Chondrocyte (in vitro differentiated cells): ENCODE measurements around the gene DSCAM. TPM values are rescaled to one million over a fixed set of nuclear protein-coding genes. Genes with fewer than 3 reads are reported as not detected.

Source experiments
- DNase-seq: peaks from one replicate; pipeline ENCODE4 v3.0.0; 2021; ENCODE audit warnings: mixed read lengths, low spot score
- H3K27ac Mint-ChIP-seq: one replicate; pipeline ENCODE4 v1.8.0; 2021; ENCODE audit warnings: mild to moderate bottlenecking, moderate library complexity, mixed read lengths; ENCODE audit not compliant: unreplicated experiment
- H3K27me3 Mint-ChIP-seq: 2 replicates; pipeline ENCODE4 v1.8.0; 2021; ENCODE audit warnings: low read depth, mixed read lengths
- H3K36me3 Mint-ChIP-seq: 2 replicates; pipeline ENCODE4 v1.8.0; 2021; ENCODE audit warnings: low read depth, mixed read lengths
- H3K4me1 Mint-ChIP-seq: 2 replicates; pipeline ENCODE4 v1.8.0; 2021; ENCODE audit warnings: low read depth, mild to moderate bottlenecking, mixed read lengths
- H3K4me3 Mint-ChIP-seq: one replicate; pipeline ENCODE4 v1.8.0; 2021; ENCODE audit warnings: mild to moderate bottlenecking, moderate library complexity, mixed read lengths; ENCODE audit not compliant: unreplicated experiment
- H3K9me3 Mint-ChIP-seq: 2 replicates; pipeline ENCODE4 v1.8.0; 2021; ENCODE audit warnings: low read depth, mixed read lengths
- CTCF ChIP-seq: fragments of 200-600 bp; sonication (generic); IDR thresholded peaks from 2 replicates; pipeline ENCODE4 v1.5.0; 2021; ENCODE audit warnings: antibody characterized with exemption, mild to moderate bottlenecking, moderate library complexity
- total RNA-seq: library from RNA; stranded (reverse); gene quantifications from 3 replicates; pipeline ENCODE4 v1.2.1, GENCODE V29; 2021

DSCAM gene
- total RNA-seq, 1 donor from 2014 or later, result not detected

- H3K4me3 Mint-ChIP-seq, result no peak overlapping the region
- peaks cover 23% of the 10 kb centered on the region for H3K9me3 Mint-ChIP-seq
- no peaks in the 10 kb centered on the region for H3K4me1 Mint-ChIP-seq
- no peaks in the 10 kb centered on the region for H3K27me3 Mint-ChIP-seq
- DNase-seq, result no peak
- TF ChIP-seq CTCF, result no peak
- no peak overlapping the region for H3K27ac Mint-ChIP-seq
- no peaks in the 10 kb centered on the region for H3K36me3 Mint-ChIP-seq
These were observed 636.7 kb downstream of the DSCAM start for GRCh38 chr21:40210251-40210650.

- no peak for DNase-seq
- no peak for TF ChIP-seq CTCF
- no peak overlapping the region for H3K27ac Mint-ChIP-seq
- no peaks in the 10 kb centered on the region for H3K36me3 Mint-ChIP-seq
- no peaks in the 10 kb centered on the region for H3K4me1 Mint-ChIP-seq
- H3K27me3 Mint-ChIP-seq, result no peaks in the 10 kb centered on the region
- peaks cover 23% of the 10 kb centered on the region for H3K9me3 Mint-ChIP-seq
- H3K4me3 Mint-ChIP-seq, result no peak overlapping the region
These were observed 638.0 kb downstream of the DSCAM start for GRCh38 chr21:40208948-40209345.

GRCh38 chr21:40208206-40208947 is 638.6 kb downstream of the DSCAM start:
- Mint-ChIP-seq H3K36me3 (no peaks in the 10 kb centered on the region), H3K27me3 (no peaks in the 10 kb centered on the region)
- no peak for TF ChIP-seq CTCF

GRCh38 chr21:40200946-40201345 is 646.0 kb downstream of the DSCAM start:
- Mint-ChIP-seq H3K36me3 (no peaks in the 10 kb centered on the region), H3K4me1 (no peaks in the 10 kb centered on the region), H3K9me3 (peaks cover 12% of the 10 kb centered on the region), H3K27me3 (no peaks in the 10 kb centered on the region), H3K27ac (no peak overlapping the region), H3K4me3 (no peak overlapping the region)
- DNase-seq, result no peak
- no peak for TF ChIP-seq CTCF

More at GRCh38 chr21:40208206-40208947, 638.6 kb downstream of the DSCAM start:
- peaks cover 23% of the 10 kb centered on the region for H3K9me3 Mint-ChIP-seq
- no peak overlapping the region for H3K4me3 Mint-ChIP-seq
- no peak for DNase-seq
- no peak overlapping the region for H3K27ac Mint-ChIP-seq
- no peaks in the 10 kb centered on the region for H3K4me1 Mint-ChIP-seq

GRCh38 chr21:40200126-40200525 is 646.8 kb downstream of the DSCAM start:
- Mint-ChIP-seq H3K27ac (no peak overlapping the region), H3K4me1 (no peaks in the 10 kb centered on the region), H3K36me3 (no peaks in the 10 kb centered on the region)

More at GRCh38 chr21:40200126-40200525, 646.8 kb downstream of the DSCAM start:
- no peak for TF ChIP-seq CTCF
- DNase-seq, result no peak
- Mint-ChIP-seq H3K9me3 (peaks cover 15% of the 10 kb centered on the region), H3K27me3 (no peaks in the 10 kb centered on the region), H3K4me3 (no peak overlapping the region)
